ENCODE measurements around the gene FUCA1. TPM values are rescaled to one million over a fixed set of nuclear protein-coding genes. Genes with fewer than 3 reads are reported as not detected.
"Not testable (repeated sequence)": the region's sequence is repeated elsewhere in the genome, so short reads cannot be mapped to it uniquely, and the experiment has no call there.

The FUCA1 gene
- total RNA-seq, 4 donors from 2014 or later = 8.1 to 15.4 (median 12.4) TPM

GRCh38 chr1:23805025-23805424 is 63.1 kb downstream of the FUCA1 start:
- in situ Hi-C loops (cut with MboI; ENCODE audit: low sequenced_read_pairs in 4 of 4) = loop anchor here in 1 of 4 donors (5.0 kb wide), 1 partner anchor 52 kb away; no protein-coding TSS in a partner anchor
- TF ChIP-seq POLR2A (IDR thresholded peaks at IDR 0.05) (no peak), CTCF (IDR thresholded peaks at IDR 0.05 in 4 of 5, conservative IDR thresholded peaks at IDR 0.05 in 1 of 5) (no peak)
- no peak for DNase-seq
- ATAC-seq = no peak
- Histone ChIP-seq H3K27me3 (no peaks in the 10 kb centered on the region), H3K4me3 (no peak overlapping the region), H3K4me1 (peaks cover 9 to 15% of the 10 kb centered on the region in 2 donors), H3K27ac (no peak overlapping the region), H3K9me3 (no peaks in the 10 kb centered on the region), H3K36me3 (peaks cover 0 to 22% of the 10 kb centered on the region in 2 donors)
- intact Hi-C loops (cut with DNase I; ENCODE audit: low total_unique reads) = no loop called here

- intact Hi-C loops (cut with DNase I; ENCODE audit: low total_unique reads) = no loop called here
- Histone ChIP-seq H3K9me3 (no peaks in the 10 kb centered on the region), H3K4me3 (no peak overlapping the region), H3K27ac (no peak overlapping the region), H3K4me1 (peaks cover 16 to 20% of the 10 kb centered on the region in 2 donors), H3K27me3 (no peaks in the 10 kb centered on the region), H3K36me3 (peaks cover 0 to 22% of the 10 kb centered on the region in 2 donors)
- DNase-seq = no peak
- TF ChIP-seq CTCF (IDR thresholded peaks at IDR 0.05 in 4 of 5, conservative IDR thresholded peaks at IDR 0.05 in 1 of 5) (no peak), POLR2A (IDR thresholded peaks at IDR 0.05) (no peak)
- no peak for ATAC-seq
- in situ Hi-C loops (cut with MboI; ENCODE audit: low sequenced_read_pairs in 4 of 4) = no loop called here
These were observed 63.8 kb downstream of the FUCA1 start for GRCh38 chr1:23804183-23804835.

GRCh38 chr1:23803674-23804073 is 64.4 kb downstream of the FUCA1 start:
- no peak for TF ChIP-seq POLR2A (IDR thresholded peaks at IDR 0.05)
- no peak for TF ChIP-seq CTCF (IDR thresholded peaks at IDR 0.05 in 4 of 5, conservative IDR thresholded peaks at IDR 0.05 in 1 of 5)
- Histone ChIP-seq H3K27ac (no peak overlapping the region), H3K4me1 (peaks cover 16 to 25% of the 10 kb centered on the region in 2 donors), H3K27me3 (no peaks in the 10 kb centered on the region), H3K4me3 (no peak overlapping the region), H3K36me3 (peaks cover 0 to 21% of the 10 kb centered on the region in 2 donors), H3K9me3 (no peaks in the 10 kb centered on the region)
- in situ Hi-C loops (cut with MboI; ENCODE audit: low sequenced_read_pairs in 4 of 4) = no loop called here
- no peak for ATAC-seq
- DNase-seq = no peak
- intact Hi-C loops (cut with DNase I; ENCODE audit: low total_unique reads) = no loop called here

GRCh38 chr1:23802809-23803342 is 65.2 kb downstream of the FUCA1 start:
- H3K27ac ChIP-seq; H3K27me3 ChIP-seq; intact Hi-C loops (cut with DNase I; ENCODE audit: low total_unique reads); H3K4me3 ChIP-seq; H3K9me3 ChIP-seq; in situ Hi-C loops (cut with MboI; ENCODE audit: low sequenced_read_pairs in 4 of 4); ATAC-seq; DNase-seq: not testable (repeated sequence)
- Histone ChIP-seq H3K4me1 (peaks cover 16 to 25% of the 10 kb centered on the region in 2 donors), H3K36me3 (peaks cover 0 to 13% of the 10 kb centered on the region in 2 donors)

GRCh38 chr1:23801876-23802275 is 66.2 kb downstream of the FUCA1 start:
- DNase-seq (no peak), ATAC-seq (no peak)
- peak overlapping the region in 3 of 4 donors; percentile 92 to 98 (median 97) for H3K27ac ChIP-seq
- peaks cover 16 to 25% of the 10 kb centered on the region in 2 donors for H3K4me1 ChIP-seq
- peaks cover 0 to 6% of the 10 kb centered on the region in 2 donors for H3K36me3 ChIP-seq
- in situ Hi-C loops (cut with MboI; ENCODE audit: low sequenced_read_pairs in 4 of 4) = no loop called here
- intact Hi-C loops (cut with DNase I; ENCODE audit: low total_unique reads) = no loop called here
- peak overlapping the region in 1 of 4 donors; percentile 80 for H3K4me3 ChIP-seq
- no peaks in the 10 kb centered on the region for H3K9me3 ChIP-seq
- H3K27me3 ChIP-seq = no peaks in the 10 kb centered on the region
- TF ChIP-seq CTCF (IDR thresholded peaks at IDR 0.05 in 4 of 5, conservative IDR thresholded peaks at IDR 0.05 in 1 of 5) (no peak), POLR2A (IDR thresholded peaks at IDR 0.05) (no peak)
